Glomerular visceral epithelial cell (primary cell): ENCODE measurements around the gene UBE2F.
A peak's percentile ranks its signal among the peaks of the same experiment; 100 is the strongest.
"Not testable (repeated sequence)": the region's sequence is repeated elsewhere in the genome, so short reads cannot be mapped to it uniquely, and the experiment has no call there.

Experiments used
- DNase-seq: peaks from one replicate; pipeline ENCODE4 v3.0.0-alpha.2; 2016; ENCODE audit errors: extremely low spot score

UBE2F gene

DNA sequence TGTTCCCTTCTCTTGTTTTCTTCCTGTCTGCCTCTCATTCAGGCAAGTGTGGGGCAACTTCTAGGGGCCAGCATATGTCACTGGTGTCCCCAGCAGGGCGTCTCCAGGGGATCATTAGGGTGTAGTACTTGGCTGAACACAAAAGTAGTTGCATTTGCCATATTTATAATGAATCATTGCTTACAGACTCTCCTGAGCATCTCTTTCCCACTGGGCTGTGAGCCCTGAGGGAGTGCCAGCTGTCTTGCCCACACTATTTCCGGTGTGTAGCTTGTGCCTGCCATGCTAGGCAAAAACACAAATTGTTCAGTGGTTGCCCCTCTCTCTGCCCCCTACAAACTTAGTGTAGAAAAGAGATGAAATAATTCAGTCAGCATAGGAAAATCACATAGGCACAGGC lies 53.1 kb downstream of the UBE2F start:
- peak; percentile 41 for DNase-seq

DNA sequence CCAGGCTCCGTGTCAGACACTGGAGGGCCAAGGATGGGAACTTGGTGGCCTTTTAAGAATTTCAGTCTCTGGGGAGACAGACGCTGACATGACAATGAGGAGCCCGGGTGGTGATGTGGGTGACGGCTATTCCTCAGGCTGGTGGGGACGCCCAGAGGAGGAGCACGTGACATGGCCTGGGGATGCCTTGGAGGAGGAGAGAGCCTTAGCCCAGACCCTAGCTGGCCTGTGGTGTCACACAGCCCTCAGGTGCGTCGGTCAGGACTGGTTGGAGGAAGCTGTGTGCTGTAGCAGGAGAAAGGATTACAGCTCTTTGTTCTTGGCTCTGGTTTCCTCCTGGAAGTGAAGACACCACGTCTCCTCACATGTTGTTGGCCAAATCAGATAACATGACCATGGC lies 54.0 kb downstream of the UBE2F start:
- DNase-seq, result peak; percentile 10

DNA sequence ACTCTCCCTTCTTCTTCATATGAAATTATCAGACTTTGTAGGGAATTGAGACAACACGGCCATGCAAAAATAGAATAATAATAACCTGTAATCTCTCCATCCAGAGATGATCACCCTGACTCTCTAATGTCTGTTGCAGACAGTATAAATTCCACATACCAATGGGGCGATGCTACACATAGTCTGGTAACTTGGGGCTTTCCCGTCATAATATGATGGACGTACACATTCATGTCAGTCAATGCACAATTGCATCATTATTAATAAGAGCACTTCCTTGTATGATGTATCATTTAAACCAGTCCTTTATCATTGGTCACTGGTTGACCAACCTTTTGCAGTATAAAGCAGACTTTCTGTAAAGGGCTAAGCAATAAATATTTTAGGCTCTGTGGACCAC lies 54.5 kb downstream of the UBE2F start:
- DNase-seq, result peak; percentile 77

DNA sequence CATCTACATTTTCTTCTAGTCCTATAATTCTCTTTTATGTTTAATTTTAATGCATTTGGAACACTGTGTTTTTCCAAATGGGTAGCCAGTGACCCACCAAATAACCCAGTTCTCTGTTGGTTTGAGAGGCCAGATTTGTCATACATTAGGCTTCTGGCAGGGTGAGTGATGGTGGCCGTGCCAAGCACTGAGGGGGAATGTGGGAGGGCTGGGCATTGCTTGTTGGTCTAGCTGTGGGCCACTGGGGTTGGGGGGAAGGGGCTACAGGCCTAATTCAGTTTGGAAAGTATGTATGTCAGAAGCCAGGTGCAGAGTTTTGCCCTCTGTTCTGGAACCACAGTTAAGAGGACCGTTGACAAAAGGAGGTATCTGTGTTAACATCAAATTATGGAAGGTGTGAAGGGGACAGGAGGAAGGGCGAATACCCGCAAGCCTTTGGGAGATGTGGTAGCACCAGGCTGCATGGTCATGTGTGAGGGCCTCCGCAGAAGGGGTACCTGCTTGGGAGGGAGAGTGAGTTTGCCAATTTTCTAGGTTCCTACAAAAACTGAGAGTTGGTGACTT lies 55.9 kb downstream of the UBE2F start:
- DNase-seq, result no peak

DNA sequence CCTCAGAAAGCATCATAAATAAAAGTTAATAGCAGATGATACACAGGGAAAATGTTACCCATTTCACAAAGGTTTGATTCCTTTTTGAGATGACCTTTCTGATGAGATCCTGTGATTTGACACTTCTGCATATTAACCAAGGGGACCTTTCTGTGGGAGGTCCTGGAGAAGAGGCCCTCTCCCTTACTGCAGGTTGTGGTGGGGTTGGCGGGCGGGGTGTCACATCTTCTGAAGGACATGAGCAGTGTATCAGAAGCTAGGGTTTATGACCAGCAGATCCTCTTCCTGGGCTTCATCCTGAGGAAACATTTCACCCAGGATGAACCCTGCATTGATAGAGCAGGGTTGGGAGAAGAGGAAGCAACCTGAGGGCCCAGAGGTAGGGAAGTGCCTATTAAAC lies 56.8 kb downstream of the UBE2F start:
- DNase-seq, result no peak

DNA sequence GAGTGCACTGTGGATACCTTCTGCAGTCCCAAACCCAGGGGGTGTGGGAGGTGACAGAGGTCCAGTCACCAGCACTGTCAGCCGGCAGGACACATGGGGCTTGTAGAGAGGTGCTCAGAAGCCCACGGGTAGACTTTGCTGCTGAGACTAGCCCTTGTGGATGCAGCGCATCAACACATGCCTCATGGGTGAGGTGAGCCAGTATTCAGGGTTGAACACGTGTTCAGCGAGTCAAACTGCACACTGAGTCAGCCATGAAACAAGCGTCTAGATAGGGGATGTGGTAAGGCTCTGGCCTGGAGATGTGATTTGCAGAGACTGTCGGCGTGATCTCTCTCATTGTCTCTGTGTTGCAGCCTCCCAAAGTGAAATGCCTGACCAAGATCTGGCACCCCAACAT lies 58.2 kb downstream of the UBE2F start:
- peak; percentile 51 for DNase-seq

DNA sequence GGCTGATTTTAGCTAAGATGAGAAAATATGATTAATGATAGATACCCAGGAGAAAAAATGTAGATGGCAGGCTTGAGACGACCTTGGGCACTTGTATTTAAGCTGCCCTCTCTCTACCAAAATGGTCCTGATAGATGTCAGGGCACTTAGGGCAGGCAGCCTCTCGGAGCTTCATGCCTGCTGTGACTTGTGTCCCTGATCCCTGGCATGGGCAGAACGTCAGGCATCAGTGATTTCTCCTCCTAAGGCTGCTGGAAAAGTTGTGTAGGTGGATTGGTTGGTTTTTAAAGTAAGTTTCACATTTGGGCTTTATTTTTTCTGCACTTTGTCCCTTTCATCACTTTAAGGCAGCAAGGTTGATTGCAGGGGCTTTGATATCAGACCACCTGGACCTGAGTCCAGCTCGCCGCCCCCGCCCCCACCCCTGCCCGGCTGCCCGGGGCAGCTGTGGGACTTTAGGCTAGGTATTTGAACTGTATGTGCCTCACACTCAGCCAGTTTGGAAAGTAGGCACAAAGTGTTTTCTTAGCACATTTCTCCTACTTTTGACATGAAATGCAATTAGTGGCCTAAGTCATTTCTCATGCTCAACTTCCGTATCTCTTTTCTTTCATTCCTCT lies 59.0 kb downstream of the UBE2F start:
- DNase-seq, result no peak

DNA sequence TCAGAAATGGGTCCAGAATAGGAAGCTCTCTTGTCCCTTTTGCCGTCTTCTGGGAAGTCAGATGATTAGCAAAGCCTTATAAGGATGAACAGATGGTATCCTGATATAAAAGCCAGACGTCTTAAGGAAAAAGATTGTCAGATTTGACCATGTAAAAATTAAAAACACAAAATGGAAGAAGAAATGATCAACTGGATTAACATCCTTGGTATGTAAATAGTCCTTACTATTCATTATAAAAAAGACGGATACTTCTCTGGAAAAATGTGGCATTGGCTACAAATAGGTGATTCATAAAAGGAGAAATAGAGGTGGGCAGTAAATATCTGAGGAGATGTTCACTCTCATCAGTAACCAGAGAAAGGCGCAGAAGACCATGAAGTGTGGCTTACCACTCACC lies 60.2 kb downstream of the UBE2F start:
- DNase-seq, result no peak

DNA sequence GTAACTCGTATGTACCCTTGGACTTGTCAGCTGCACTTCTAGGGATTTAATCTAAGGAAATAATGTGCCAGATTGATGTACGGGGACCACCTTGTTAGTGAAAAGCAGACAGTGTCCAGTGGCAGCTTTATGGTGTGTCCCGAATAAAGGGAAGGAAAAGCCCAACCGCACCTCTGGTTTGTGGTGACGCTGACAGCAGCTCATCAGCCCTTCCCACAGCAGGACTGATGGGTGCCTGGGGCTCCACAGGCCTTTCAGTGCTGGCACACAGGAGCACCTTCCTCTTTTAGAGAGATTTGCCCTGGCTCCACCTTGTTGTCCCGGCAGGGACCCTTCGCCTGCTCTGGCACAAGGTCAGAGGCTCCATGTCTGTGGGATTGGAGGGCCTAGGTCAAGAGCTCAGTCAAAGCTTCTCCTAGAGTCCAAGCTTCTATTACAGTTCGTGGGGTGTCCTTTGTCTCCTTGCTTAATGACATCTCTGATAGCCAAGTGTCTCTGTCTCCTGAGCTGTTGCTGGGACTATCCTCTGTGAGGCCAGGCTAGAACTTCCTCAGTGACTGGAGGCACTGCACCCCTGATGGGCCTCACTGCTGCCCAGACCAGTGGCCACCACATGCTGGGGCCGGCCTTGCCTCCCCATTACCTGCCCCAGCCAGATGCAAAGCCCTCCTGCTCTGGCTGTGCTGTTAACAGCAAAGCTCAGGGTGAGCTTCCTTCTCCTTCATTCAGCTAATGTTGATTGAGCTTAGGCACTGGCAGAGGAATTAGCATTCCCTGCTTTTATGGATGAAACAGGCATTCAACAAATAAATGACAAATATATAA lies 61.0 kb downstream of the UBE2F start:
- no peak for DNase-seq

DNA sequence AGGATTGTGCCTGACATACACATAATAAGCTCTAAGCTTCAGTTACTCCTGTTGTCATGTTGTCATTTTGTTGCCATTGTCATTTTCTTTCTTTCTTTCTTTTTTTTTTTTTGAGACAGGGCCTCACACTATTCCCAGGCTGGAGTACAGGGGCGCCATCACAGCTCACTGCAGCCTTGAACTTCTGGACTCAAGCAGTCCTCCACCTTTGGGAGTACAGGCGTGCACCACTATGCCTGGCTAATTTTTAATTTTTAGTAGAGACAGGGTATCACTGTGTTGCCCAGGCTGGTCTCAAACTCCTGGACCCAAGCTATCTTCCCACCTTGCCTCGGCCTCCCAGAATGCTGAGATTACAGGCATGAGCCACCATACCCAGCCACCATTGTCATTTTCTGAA lies 63.0 kb downstream of the UBE2F start:
- DNase-seq, result no peak

DNA sequence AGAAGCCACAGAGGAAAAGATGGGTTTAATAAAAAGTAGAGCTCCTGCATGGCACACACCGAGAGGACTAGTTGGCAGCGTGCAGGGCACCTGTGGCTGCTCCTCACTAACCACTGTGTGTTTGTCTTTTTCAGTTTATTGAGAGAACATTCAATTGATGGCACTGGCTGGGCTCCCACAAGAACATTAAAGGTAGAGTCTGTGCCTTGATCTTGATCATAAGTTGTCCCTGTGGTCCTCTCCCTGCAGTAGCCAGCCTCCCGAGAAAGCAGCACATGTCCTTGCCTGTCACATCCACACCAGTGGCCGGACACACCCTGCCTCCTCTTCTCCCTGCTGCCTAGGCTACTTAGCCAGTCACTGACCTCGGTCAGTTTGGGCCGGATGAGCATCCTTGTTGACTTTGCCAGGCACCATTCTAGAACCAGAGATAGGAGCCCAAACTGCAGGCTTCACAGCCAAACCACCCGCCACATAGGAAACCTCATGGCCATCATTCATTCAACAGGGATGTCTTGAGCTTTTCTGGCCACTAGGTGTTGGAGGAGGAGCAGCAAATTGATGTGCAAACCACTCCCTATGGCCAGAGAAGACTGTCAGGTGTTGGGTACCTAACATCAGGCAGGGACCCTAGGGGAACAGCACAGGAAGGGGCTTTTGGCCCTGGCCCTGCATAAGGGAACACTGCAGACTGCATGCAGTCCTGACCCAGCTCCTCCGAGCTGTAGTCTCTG lies 63.8 kb downstream of the UBE2F start:
- DNase-seq, result no peak

DNA sequence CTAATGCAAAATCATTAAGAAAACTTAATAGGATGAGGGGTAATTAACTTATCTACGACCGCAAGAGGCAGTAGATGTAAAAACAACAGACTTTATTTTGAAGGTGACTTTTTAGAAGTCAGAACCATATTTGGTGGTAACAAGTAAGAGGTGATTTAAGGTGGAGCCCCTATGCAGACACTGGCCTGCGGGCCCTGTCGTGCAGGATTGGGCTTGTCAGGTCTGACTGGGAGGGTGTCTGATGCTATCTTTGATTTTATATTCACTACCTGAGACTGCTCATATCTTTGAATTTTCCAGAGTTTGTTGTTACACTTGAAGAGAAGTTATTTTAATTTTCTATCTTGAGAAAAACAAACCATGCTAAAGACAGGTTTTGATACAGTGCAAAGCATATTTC lies 64.9 kb downstream of the UBE2F start:
- no peak for DNase-seq

DNA sequence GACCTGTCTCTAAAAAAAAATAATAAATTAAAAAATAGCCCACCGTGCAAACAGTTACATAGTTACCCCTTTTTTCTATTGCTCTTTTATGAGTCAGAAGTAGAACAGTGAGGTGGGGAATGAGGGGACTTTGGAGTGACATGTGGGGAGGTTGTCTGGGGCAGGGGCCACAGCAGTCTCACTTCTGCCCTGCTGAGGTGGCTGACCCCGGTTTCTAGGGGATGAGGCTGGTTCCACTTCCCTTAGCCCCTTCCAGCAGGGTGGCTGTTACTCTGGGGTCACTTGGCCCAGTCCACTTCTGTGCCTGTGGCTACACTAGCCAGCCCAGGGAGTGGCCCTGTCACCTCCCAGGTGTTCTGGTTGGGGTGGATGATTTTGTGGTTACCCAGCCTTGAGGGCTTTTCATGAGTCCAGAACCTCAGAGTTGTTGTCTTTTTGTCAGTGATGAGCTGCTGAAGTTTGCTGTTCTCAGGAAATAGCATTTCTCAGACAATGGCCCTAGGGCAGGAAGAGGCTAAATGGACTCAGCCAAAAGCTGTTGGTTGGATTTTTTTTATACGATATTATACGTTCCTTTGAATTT lies 66.0 kb downstream of the UBE2F start:
- no peak for DNase-seq

DNA sequence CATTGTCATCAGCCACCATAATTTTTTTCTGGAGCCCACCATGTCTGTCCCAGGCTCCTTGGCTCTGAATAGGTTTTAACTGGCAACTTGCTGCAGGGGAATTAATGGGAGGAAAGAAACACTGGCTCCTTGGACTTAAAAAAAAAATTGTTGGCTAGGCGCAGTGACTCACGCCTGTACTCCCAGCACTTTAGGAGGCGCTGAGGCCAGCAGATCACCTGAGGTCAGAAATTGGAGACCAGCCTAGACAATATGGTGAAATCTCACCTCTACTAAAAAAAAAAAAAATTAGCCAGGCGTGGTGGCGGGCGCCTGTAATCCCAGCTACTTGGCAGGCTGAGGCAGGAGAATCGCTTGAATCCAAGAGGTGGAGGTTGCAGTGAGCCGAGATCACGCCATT lies 67.2 kb downstream of the UBE2F start:
- not testable (repeated sequence) for DNase-seq

DNA sequence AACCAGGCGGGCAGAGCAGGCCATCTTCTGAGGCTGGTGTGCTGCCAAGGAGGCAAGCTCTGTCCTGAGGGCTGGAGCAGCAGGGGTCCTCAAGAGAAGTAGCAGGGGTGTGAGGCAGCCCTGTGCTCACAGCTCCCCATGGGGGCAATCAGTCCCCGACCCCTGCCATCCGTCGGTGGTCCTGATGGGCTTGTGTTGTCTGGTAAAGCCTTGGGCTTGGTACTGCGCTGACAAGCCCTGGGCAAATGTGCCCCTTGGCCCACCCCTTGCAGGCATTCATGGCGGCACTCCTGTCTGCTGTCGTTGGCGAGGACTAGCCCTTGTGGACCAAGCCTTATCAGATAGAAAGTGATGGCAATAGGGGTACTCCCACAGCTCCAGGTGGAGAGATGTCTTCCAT lies 71.4 kb downstream of the UBE2F start:
- no peak for DNase-seq

DNA sequence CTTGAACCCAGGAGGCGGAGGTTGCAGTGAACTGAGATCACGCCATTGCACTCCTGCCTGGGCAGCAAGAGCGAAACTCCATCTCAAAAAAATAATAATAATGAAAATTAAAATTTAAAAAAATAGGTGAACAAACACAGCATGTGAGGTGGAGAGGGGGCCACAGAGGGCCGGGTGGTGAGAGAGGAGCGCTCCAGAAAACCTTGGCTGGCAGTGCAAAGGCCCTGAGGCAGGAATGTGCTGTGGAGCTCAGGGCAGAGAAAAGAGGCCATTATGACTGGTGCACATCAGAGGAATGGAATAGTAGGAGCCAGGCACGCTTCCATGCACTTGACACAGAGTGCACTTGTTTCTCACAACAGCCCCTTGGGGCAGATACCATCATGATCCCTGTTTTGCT lies 72.3 kb downstream of the UBE2F start:
- no peak for DNase-seq

DNA sequence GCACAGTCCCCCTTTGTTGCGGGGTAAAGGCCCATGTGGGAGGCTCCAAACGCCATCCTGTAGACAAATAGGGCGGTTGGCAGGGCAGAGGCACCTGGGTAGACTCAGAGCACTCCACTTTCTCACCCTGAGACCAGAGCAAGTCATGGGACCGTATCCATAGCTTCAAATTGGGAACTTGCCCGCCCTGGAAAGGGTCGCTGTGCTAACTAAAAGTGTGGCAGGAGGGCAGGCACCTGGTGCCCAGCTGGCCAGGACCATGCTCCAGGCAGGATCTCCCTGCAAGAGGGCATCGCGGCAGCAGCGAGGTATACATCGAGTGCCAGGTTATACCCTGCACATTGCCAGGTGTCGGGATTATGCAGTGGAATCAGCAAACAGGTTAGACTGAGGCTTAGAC lies 73.2 kb downstream of the UBE2F start:
- DNase-seq, result no peak

DNA sequence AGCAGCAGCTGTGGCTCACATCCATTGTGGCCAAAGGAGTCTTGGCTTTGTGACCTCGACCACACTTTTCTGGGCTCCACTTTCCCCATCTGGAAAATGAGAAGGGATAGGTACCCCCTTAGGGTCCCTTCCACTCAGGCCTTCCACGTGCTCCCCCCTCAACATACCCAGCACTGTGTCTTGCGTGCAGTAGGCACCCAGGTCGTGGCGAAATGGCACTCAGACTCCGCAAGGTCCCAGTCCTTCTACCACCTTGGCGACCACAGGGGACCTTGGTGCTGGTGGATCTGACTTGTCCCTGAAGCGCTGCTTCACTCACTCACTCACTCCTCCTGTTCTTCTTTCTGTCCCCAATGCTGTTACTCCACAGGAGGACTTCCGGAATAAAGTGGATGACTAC lies 74.1 kb downstream of the UBE2F start:
- DNase-seq, result no peak

DNA sequence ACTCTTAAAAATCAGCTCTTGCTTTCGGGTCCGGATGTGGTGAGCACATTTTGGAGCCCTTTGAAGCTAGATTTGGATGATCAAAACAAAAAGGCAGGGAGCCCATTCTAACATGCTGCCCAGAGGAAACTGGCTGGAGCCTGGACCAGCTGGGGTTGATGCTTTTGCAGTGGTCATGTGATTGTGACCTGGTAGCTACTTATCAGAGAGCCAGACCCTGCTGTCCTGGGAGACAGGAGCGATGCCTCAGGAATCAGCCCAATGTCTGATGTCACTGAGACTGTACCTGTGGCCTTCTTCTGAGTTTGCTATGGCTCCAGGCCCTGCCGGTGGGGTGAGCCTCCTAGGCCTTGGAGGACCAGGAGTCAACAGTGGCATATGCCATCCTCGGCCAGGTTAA lies 75.3 kb downstream of the UBE2F start:
- no peak for DNase-seq

DNA sequence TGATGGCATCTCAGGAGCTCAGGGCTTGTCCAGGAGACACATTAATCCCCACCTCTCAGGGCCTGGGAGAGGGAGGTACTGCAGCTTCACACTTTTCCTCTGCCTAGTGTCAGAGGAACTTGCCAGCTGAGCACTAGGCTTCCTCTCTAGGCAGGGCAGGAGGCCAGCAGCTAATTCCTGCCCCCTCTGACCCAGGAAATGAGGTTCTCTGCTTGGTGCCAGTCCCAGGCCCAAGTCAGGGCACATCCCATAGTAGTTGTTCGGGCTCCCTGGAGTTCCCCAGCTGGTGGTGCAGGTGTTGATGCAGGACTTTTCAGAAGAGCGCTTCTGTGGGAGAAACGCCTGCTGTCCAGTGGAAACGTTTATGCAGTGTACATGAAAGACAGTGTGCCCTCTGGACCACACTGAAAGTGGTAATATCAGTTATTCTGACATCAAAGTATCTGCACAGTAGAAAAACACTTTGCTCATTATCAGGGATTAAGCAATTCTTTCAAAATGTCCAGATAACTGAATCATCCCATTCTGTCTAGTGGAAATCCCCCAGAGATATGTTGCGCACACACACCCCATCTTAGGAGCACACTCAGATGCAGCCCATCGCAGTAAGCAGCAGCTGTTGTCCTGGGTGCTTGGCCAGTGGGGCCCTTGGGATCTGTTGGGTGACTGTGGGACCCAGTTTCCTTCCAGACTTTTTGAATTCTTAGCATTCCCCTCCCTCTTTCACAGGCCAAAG lies 76.2 kb downstream of the UBE2F start:
- no peak for DNase-seq

DNA sequence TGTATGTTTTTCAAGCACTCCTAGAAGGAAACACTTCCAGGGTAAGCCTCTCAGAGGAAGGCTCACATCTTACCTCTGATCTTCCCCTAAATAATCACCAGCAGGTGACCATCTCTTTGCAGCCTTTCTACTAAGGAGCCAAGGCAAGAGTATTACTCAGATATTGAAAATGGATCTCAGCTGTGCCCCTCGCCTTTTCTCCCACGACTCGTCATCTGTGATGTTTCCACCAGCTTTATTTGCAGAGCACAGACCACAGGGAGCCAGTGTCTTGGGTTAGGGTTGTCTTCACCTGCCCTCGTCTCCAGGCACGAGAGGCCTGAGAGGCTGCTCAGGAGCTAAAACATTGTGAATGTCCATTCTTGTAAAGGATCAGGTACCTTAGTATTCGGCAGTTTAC lies 77.0 kb downstream of the UBE2F start:
- DNase-seq, result no peak

DNA sequence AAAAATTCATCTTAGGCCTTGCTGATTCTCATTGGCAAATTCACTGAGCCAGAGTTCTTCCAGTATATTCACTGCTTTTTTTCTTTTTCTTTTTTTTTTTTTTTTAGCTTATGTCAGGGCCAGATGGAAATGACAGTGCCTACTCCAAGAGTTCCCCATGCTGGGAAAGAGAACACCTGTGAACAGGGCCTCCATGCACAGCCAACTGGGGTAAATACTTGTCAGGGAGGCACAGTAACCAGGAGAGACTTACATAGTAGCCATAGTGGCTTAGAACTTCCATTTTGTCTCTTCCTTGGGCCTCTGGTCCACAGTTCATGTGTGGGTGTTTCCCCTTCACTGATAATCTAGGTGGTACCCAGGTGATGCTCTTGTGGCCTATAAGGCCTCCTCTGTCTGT lies 78.8 kb downstream of the UBE2F start:
- no peak for DNase-seq
